ENCODE measurements around the gene SIRT1. TPM values are rescaled to one million over a fixed set of nuclear protein-coding genes. Genes with fewer than 3 reads are reported as not detected.

SIRT1 gene
- total RNA-seq, 2 experiments from 2014 or later, result 57.6 to 62.9 TPM

DNA sequence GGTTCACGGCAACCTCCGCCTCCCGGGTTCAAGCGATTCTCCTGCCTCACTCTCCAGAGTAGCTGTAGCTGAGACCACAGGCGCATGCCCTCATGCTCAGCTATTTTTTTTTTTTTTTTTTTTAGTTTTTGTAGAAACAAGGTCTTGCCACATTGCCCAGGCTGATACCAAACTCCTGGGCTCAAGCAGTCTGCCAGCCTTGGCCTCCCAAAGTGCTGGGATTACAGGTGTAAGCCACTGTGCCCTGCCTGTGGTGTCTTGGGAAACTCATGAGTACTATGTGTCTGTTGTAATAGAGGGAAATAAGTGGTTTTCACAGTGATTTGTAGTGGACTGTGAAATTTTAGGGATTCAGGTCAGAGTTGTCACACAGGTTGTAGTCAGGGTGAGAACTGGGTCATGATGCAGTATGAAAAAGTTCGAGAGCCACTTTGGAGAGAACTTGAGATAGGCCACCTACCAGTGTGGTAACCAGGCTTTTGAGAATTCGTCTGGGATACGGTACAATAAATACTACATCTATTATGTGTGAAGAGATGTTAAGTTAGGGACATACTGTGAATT lies 30.4 kb downstream of the SIRT1 start:
- Histone ChIP-seq H3K4me3 (ENCODE audit: low read length) (no peak overlapping the region), H3K36me3 (ENCODE audit: insufficient read depth, low read length) (peaks cover 81% of the 10 kb centered on the region), H3K27ac (ENCODE audit: low read depth in 1 of 2, low read length in 2 of 2) (no peak overlapping the region), H3K4me1 (ENCODE audit: insufficient read depth, low read length) (no peaks in the 10 kb centered on the region), H3K9me3 (ENCODE audit: control insufficient read depth in 1 of 2, insufficient read depth in 1 of 2, low read length in 2 of 2) (no peaks in the 10 kb centered on the region), H3K27me3 (ENCODE audit: control insufficient read depth in 1 of 2, insufficient read depth in 2 of 2, low read length in 2 of 2) (no peaks in the 10 kb centered on the region)
- intact Hi-C loops (cut with DNase I, micrococcal nuclease), result no loop called here
- Mint-ChIP-seq H3K27me3 (no peaks in the 10 kb centered on the region), H3K4me3 (no peak overlapping the region), H3K9me3 (no peaks in the 10 kb centered on the region), H3K4me1 (ENCODE audit: low read depth) (peaks cover 28% of the 10 kb centered on the region), H3K36me3 (ENCODE audit: low read depth) (peaks cover 86% of the 10 kb centered on the region), H3K27ac (peak overlapping the region; percentile 48)
- POLR2A ChIA-PET, result no interaction called here
- CTCF ChIA-PET, result no interaction called here
- TF ChIP-seq, protein P1, sequence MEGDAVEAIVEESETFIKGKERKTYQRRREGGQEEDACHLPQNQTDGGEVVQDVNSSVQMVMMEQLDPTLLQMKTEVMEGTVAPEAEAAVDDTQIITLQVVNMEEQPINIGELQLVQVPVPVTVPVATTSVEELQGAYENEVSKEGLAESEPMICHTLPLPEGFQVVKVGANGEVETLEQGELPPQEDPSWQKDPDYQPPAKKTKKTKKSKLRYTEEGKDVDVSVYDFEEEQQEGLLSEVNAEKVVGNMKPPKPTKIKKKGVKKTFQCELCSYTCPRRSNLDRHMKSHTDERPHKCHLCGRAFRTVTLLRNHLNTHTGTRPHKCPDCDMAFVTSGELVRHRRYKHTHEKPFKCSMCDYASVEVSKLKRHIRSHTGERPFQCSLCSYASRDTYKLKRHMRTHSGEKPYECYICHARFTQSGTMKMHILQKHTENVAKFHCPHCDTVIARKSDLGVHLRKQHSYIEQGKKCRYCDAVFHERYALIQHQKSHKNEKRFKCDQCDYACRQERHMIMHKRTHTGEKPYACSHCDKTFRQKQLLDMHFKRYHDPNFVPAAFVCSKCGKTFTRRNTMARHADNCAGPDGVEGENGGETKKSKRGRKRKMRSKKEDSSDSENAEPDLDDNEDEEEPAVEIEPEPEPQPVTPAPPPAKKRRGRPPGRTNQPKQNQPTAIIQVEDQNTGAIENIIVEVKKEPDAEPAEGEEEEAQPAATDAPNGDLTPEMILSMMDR (IDR thresholded peaks at IDR 0.05), result no peak
- ATAC-seq (ENCODE audit: poor library complexity) (no peak), DNase-seq (no peak)

DNA sequence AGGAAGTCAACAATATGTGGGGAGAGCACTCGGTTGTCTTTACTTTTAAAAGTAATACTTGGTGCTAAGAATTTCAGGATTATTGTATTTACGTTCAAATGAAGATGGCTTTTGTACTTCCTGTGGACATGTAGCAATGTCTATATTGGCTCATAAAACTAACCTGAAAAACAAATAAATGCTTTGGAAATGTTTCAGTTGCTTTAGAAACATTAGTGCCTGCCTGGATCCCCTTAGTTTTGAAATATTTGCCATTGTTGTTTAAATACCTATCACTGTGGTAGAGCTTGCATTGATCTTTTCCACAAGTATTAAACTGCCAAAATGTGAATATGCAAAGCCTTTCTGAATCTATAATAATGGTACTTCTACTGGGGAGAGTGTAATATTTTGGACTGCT lies 32.7 kb downstream of the SIRT1 start:
- H3K36me3 ChIP-seq (ENCODE audit: insufficient read depth, low read length), result peaks cover 60% of the 10 kb centered on the region
- POLR2A ChIA-PET, result interaction anchor here (0.6 to 1.1 kb wide), 3 partner anchors 10 to 32 kb away, joined by 3 to 4 read pairs (median 3); no protein-coding TSS in a partner anchor

DNA sequence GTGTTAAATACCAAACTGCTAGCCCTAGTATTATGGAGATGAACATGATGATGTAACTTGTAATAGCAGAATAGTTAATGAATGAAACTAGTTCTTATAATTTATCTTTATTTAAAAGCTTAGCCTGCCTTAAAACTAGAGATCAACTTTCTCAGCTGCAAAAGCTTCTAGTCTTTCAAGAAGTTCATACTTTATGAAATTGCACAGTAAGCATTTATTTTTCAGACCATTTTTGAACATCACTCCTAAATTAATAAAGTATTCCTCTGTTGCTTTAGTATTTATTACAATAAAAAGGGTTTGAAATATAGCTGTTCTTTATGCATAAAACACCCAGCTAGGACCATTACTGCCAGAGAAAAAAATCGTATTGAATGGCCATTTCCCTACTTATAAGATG lies 33.2 kb downstream of the SIRT1 start:
- H3K27ac Mint-ChIP-seq, result peak overlapping the region; percentile 6
- H3K4me3 ChIP-seq (ENCODE audit: low read length), result no peak overlapping the region
- no peaks in the 10 kb centered on the region for H3K4me1 ChIP-seq (ENCODE audit: insufficient read depth, low read length)
- no peaks in the 10 kb centered on the region for H3K9me3 Mint-ChIP-seq
- H3K4me3 Mint-ChIP-seq, result no peak overlapping the region
- peaks cover 55% of the 10 kb centered on the region for H3K36me3 ChIP-seq (ENCODE audit: insufficient read depth, low read length)
- intact Hi-C loops (cut with DNase I, micrococcal nuclease), result no loop called here
- DNase-seq, result no peak
- H3K27ac ChIP-seq (ENCODE audit: low read depth in 1 of 2, low read length in 2 of 2), result no peak overlapping the region
- ChIA-PET POLR2A (interaction anchor here (0.8 to 0.9 kb wide), 2 partner anchors 12 to 431 kb away, joined by 3 read pairs; no protein-coding TSS in a partner anchor), CTCF (interaction anchor here (1.3 kb wide), 1 partner anchor 130 kb away, joined by 3 read pairs; no protein-coding TSS in a partner anchor)
- no peaks in the 10 kb centered on the region for H3K9me3 ChIP-seq (ENCODE audit: control insufficient read depth in 1 of 2, insufficient read depth in 1 of 2, low read length in 2 of 2)
- no peak for ATAC-seq (ENCODE audit: poor library complexity)
- H3K4me1 Mint-ChIP-seq (ENCODE audit: low read depth), result peaks cover 19% of the 10 kb centered on the region
- H3K27me3 Mint-ChIP-seq, result no peaks in the 10 kb centered on the region
- H3K27me3 ChIP-seq (ENCODE audit: control insufficient read depth in 1 of 2, insufficient read depth in 2 of 2, low read length in 2 of 2), result no peaks in the 10 kb centered on the region
- TF ChIP-seq, protein P1 (IDR thresholded peaks at IDR 0.05), result no peak
- H3K36me3 Mint-ChIP-seq (ENCODE audit: low read depth), result peaks cover 77% of the 10 kb centered on the region

More for the DNA sequence above, 32.7 kb downstream of the SIRT1 start:
- Mint-ChIP-seq H3K9me3 (no peaks in the 10 kb centered on the region), H3K4me1 (ENCODE audit: low read depth) (peaks cover 24% of the 10 kb centered on the region), H3K27ac (peak overlapping the region; percentile 6), H3K27me3 (no peaks in the 10 kb centered on the region), H3K36me3 (ENCODE audit: low read depth) (peaks cover 78% of the 10 kb centered on the region), H3K4me3 (no peak overlapping the region)
- Histone ChIP-seq H3K27me3 (ENCODE audit: control insufficient read depth in 1 of 2, insufficient read depth in 2 of 2, low read length in 2 of 2) (no peaks in the 10 kb centered on the region), H3K4me1 (ENCODE audit: insufficient read depth, low read length) (no peaks in the 10 kb centered on the region), H3K4me3 (ENCODE audit: low read length) (no peak overlapping the region), H3K27ac (ENCODE audit: low read depth in 1 of 2, low read length in 2 of 2) (no peak overlapping the region), H3K9me3 (ENCODE audit: control insufficient read depth in 1 of 2, insufficient read depth in 1 of 2, low read length in 2 of 2) (no peaks in the 10 kb centered on the region)
- DNase-seq, result no peak
- intact Hi-C loops (cut with DNase I, micrococcal nuclease), result no loop called here
- CTCF ChIA-PET, result no interaction called here
- TF ChIP-seq, protein P1 (IDR thresholded peaks at IDR 0.05), result no peak
- no peak for ATAC-seq (ENCODE audit: poor library complexity)
